Sigmoid colon (tissue), 7 donors: ENCODE results near the gene TOP3A. TPM values are rescaled to one million over a fixed set of nuclear protein-coding genes. Genes with fewer than 3 reads are reported as not detected.

Experiments used
- DNase-seq: peaks from one replicate; pipeline ENCODE4 v3.0.0-alpha.2; 2019
- H3K27ac ChIP-seq, 4 donors: fragments of 200-600 bp; sonication (generic); one replicate each; pipeline ENCODE4 v1.5.1; 2016 to 2019; ENCODE audit warnings: mild to moderate bottlenecking in 1 of 4
- H3K27me3 ChIP-seq, 3 donors: fragments of 200-600 bp; sonication (generic); one replicate each; pipeline ENCODE4 v1.5.1; 2019; ENCODE audit warnings: mild to moderate bottlenecking in 1 of 3
- H3K36me3 ChIP-seq, 4 donors: fragments of 200-600 bp; sonication (generic); one replicate each; pipeline ENCODE4 v1.5.1; 2016 to 2019
- H3K4me1 ChIP-seq, 4 donors: fragments of 200-600 bp; sonication (generic); one replicate each; pipeline ENCODE4 v1.5.1; 2017 to 2019
- H3K4me3 ChIP-seq, 4 donors: fragments of 200-600 bp; sonication (generic); one replicate each; pipeline ENCODE4 v1.5.1; 2017 to 2019; ENCODE audit warnings: mild to moderate bottlenecking in 2 of 4, moderate library complexity in 1 of 4
- H3K9me3 ChIP-seq, 4 donors: fragments of 200-600 bp in 3 of 4; sonication (generic) in 3 of 4; one replicate each; pipeline versions ENCODE4 v1.5.1 to v1.6.1; 2013 to 2019
- CTCF ChIP-seq, 4 experiments: fragments of 450-650 bp in 3 of 4; fragments of 200-600 bp in 1 of 4; IDR thresholded peaks; one replicate each; pipeline ENCODE4 v1.5.1; 2016 to 2019; ENCODE audit warnings: antibody characterized with exemption in 4 of 4, mild to moderate bottlenecking in 3 of 4, moderate library complexity in 2 of 4
- EP300 ChIP-seq, 4 donors: sonication (generic); formaldehyde crosslinking; IDR thresholded peaks; one replicate each; pipeline ENCODE4 v1.6.1; 2017; ENCODE audit warnings: antibody characterized with exemption in 4 of 4
- POLR2A ChIP-seq, 2 donors: fragments of 450-650 bp; IDR thresholded peaks; one replicate each; pipeline ENCODE4 v1.6.1; 2016; ENCODE audit warnings: antibody characterized with exemption in 2 of 2, mild to moderate bottlenecking in 2 of 2, moderate library complexity in 2 of 2
- POLR2AphosphoS5 ChIP-seq, 4 donors: sonication (generic); formaldehyde crosslinking; IDR thresholded peaks; one replicate each; pipeline ENCODE4 v1.6.1; 2017; ENCODE audit warnings: antibody characterized with exemption in 4 of 4
- WGBS, 2 donors: extraction: QIAGEN DNeasy Blood & Tissue Kit; methylation state at CpG; one replicate each; pipeline ENCODE4 v1.1.7; 2013; 5-methylcytosine and 5-hydroxymethylcytosine counted together
- intact Hi-C: fragments of 100-400 bp; cut with DNase I; formaldehyde crosslinking; loops from one replicate; pipeline ENCODE4 v1.15.1; 2023
- polyA plus RNA-seq, 3 donors: library from polyadenylated mRNA; stranded (reverse); fragments of 200-250 nt; gene quantifications; one replicate each; pipeline ENCODE4 v1.2.3, GENCODE V29; 2013
- total RNA-seq, 4 donors: library from RNA; depleted of rRNA; stranded (reverse); fragments of >200 nt; gene quantifications; one replicate each; pipeline ENCODE4 v1.1.0, GENCODE V29; 2016
- donor health status: healthy with polysubstance abuse.
- donor health status: Bipolar disorder and iron deficiency.
- donor health status: healthy.

The TOP3A gene
- total and polyA plus RNA-seq, 7 donors, result 5.4 to 42.4 (median 22.1) TPM

DNA sequence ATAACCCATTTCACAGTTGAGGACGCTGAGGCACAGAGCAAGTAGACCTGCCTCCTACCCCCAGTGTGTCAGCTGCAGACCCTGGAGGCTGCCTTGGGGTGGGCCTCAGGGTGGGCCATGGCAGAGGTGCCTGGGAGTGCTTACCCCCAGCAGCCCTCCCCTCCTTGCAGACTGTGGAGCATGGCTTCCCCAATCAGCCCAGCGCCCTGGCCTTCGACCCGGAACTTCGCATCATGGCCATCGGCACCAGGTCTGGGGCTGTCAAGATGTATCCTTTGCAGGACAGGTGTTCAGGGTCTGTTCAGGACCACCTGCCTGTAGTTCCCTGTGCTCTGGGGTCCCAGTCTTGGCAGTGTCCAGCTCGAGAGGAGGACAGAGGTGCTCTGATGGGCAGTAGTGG is 85.0 kb downstream of the TOP3A start:
- H3K27me3 ChIP-seq, result no peaks in the 10 kb centered on the region
- TF ChIP-seq CTCF (IDR thresholded peaks at IDR 0.05) (no peak), POLR2A (IDR thresholded peaks at IDR 0.05) (no peak)
- DNase-seq, result no peak
- H3K27ac ChIP-seq, result no peak overlapping the region
- intact Hi-C loops, result loop anchor here (5.0 kb wide), 1 partner anchor 88 kb away; the partner anchor contains the start of gene SMCR8
- peaks cover 0 to 22% (median 10%) of the 10 kb centered on the region in 4 donors for H3K36me3 ChIP-seq
- peaks cover 0 to 21% (median 16%) of the 10 kb centered on the region in 4 donors for H3K4me1 ChIP-seq
- no peaks in the 10 kb centered on the region for H3K9me3 ChIP-seq
- WGBS, 2 donors, result 93 to 94% methylated on average over 7 of the region's 7 CpGs
- no peak overlapping the region for H3K4me3 ChIP-seq

DNA sequence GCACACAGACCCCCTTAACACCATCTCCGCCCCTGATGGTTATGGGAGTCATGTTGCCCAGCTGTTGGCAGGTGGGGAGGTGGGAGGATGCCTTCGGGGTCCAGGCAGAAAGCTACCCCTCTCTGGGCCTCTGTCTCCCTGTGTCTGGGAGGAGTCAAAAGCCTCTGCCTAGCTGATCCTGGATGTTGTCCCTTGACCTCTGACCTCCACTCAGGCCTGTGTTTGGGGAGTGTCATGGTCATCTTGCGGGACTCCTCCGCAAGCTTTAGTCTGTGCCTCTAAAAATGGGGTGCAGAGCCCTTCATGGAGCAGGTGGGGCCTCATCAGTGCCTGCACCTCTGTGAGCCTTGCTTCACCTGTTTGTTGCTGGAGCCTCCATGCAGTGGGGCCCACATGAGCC is 85.5 kb downstream of the TOP3A start:
- DNase-seq, result no peak
- 79 to 83% methylated on average over 4 of the region's 4 CpGs for WGBS, 2 donors
- no peaks in the 10 kb centered on the region for H3K9me3 ChIP-seq
- H3K4me1 ChIP-seq, result peaks cover 0 to 26% (median 19%) of the 10 kb centered on the region in 4 donors
- H3K36me3 ChIP-seq, result peaks cover 0 to 17% (median 7%) of the 10 kb centered on the region in 4 donors
- no peaks in the 10 kb centered on the region for H3K27me3 ChIP-seq
- TF ChIP-seq CTCF (IDR thresholded peaks at IDR 0.05) (no peak), POLR2A (IDR thresholded peaks at IDR 0.05) (no peak), EP300 (IDR thresholded peaks at IDR 0.05) (no peak), POLR2AphosphoS5 (IDR thresholded peaks at IDR 0.05) (no peak)
- H3K4me3 ChIP-seq, result no peak overlapping the region
- intact Hi-C loops, result loop anchor here (5.0 kb wide), 1 partner anchor 88 kb away; the partner anchor contains the start of gene SMCR8
- H3K27ac ChIP-seq, result no peak overlapping the region

DNA sequence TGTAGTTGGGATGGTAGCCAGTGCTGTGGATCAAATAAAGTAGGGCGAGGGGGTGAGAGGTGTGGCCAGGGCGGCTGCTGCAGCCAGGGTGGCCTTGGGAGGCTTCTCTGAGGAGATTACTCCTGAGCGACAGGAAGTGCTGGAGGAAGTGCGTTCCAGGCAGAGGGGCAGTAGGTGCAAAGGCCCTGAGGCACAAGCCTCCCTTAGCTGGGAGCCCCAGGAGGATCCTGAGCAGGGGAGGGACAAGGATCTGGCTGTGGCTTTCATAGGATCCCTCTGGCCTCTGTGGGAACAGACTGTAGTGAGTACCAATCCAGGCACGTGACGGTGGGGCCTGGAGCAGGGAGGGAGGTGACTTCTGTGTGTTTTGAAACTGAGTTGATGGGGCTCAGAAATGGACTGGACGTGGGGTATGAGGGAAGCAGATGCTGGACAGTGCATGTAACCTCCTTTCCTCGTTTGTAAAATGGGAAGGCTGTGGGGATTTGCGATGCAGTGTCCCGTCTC is 86.6 kb downstream of the TOP3A start:
- no peak for DNase-seq
- Histone ChIP-seq H3K36me3 (peaks cover 0 to 10% (median 0%) of the 10 kb centered on the region in 4 donors), H3K27me3 (no peaks in the 10 kb centered on the region), H3K4me3 (no peak overlapping the region), H3K4me1 (peaks cover 0 to 26% (median 19%) of the 10 kb centered on the region in 4 donors), H3K27ac (no peak overlapping the region), H3K9me3 (no peaks in the 10 kb centered on the region)
- TF ChIP-seq POLR2A (IDR thresholded peaks at IDR 0.05), result no peak
- TF ChIP-seq EP300 (IDR thresholded peaks at IDR 0.05), result no peak
- no peak for TF ChIP-seq CTCF (IDR thresholded peaks at IDR 0.05)
- no peak for TF ChIP-seq POLR2AphosphoS5 (IDR thresholded peaks at IDR 0.05)
- intact Hi-C loops, result loop anchor here (5.0 kb wide), 1 partner anchor 89 kb away; the partner anchor contains the start of gene SMCR8
- WGBS, 2 donors, result 91% methylated on average over 10 of the region's 10 CpGs

- intact Hi-C loops, result loop anchor here (5.0 kb wide), 1 partner anchor 90 kb away; the partner anchor contains the start of gene SMCR8
- H3K4me1 ChIP-seq, result peaks cover 0 to 26% (median 19%) of the 10 kb centered on the region in 4 donors
- 97 to 98% methylated on average over 5 of the region's 5 CpGs for WGBS, 2 donors
- H3K27me3 ChIP-seq, result no peaks in the 10 kb centered on the region
- H3K36me3 ChIP-seq, result peaks cover 0 to 6% (median 0%) of the 10 kb centered on the region in 4 donors
- H3K9me3 ChIP-seq, result no peaks in the 10 kb centered on the region
- no peak for TF ChIP-seq CTCF (IDR thresholded peaks at IDR 0.05)
- no peak for TF ChIP-seq POLR2AphosphoS5 (IDR thresholded peaks at IDR 0.05)
- no peak for TF ChIP-seq POLR2A (IDR thresholded peaks at IDR 0.05)
- no peak for TF ChIP-seq EP300 (IDR thresholded peaks at IDR 0.05)
- H3K4me3 ChIP-seq, result no peak overlapping the region
- no peak for DNase-seq
- H3K27ac ChIP-seq, result no peak overlapping the region
Observed at GRCh38 chr17:18227635-18228034, 87.2 kb downstream of the TOP3A start.
